GM12865 (cell line): ENCODE measurements around the gene XRRA1.

Experiments
- DNase-seq: peaks from one replicate; pipeline ENCODE4 v3.0.0; 2010; ENCODE audit warnings: low read depth
- H3K4me3 ChIP-seq: 2 replicates; pipeline ENCODE4 v1.5.1; 2011; ENCODE audit warnings: mild to moderate bottlenecking, low read depth, low read length, control low read depth
- CTCF ChIP-seq: IDR thresholded peaks from 2 replicates; pipeline ENCODE4 v1.5.1; 2011; ENCODE audit warnings: low read length, control low read depth, low read depth, inconsistent platforms; ENCODE audit not compliant: insufficient read depth; ENCODE audit errors: missing control alignments

Gene XRRA1

GRCh38 chr11:74929431-74930363 is 19.2 kb downstream of the XRRA1 start:
- peak; percentile 79 for TF ChIP-seq CTCF
- peak; percentile 93 for DNase-seq
- H3K4me3 ChIP-seq, result no peak overlapping the region

- H3K4me3 ChIP-seq, result no peak overlapping the region
- no peak for TF ChIP-seq CTCF
- no peak for DNase-seq
Measured at GRCh38 chr11:74927496-74927895, 21.4 kb downstream of the XRRA1 start.

- no peak for DNase-seq
Measured at GRCh38 chr11:74926304-74927030, 22.4 kb downstream of the XRRA1 start.

GRCh38 chr11:74925281-74925680 is 23.6 kb downstream of the XRRA1 start:
- no peak overlapping the region for H3K4me3 ChIP-seq
- no peak for DNase-seq
- TF ChIP-seq CTCF, result no peak

More at GRCh38 chr11:74926304-74927030, 22.4 kb downstream of the XRRA1 start:
- H3K4me3 ChIP-seq, result no peak overlapping the region
- no peak for TF ChIP-seq CTCF

- H3K4me3 ChIP-seq, result no peak overlapping the region
- no peak for TF ChIP-seq CTCF
- no peak for DNase-seq
Measured at GRCh38 chr11:74923125-74923524, 25.8 kb downstream of the XRRA1 start.

- TF ChIP-seq CTCF, result no peak
- peak overlapping the region; percentile 40 for H3K4me3 ChIP-seq
- peak; percentile 56 for DNase-seq
Measured at GRCh38 chr11:74909812-74910211, 39.1 kb downstream of the XRRA1 start.
